HG03025 (cell line): Measurements from ENCODE around the gene HFE.

Experiments
- ATAC-seq: cut with Tn5 transposase; IDR thresholded peaks from one replicate; pipeline ENCODE4 v1.9.1; 2021; ENCODE audit warnings: mild to moderate bottlenecking, moderate library complexity; ENCODE audit not compliant: unreplicated experiment, low FRiP score

Gene HFE

GRCh38 chr6:26130581-26131249 lies 43.5 kb downstream of the HFE start:
- ATAC-seq = no peak

DNA sequence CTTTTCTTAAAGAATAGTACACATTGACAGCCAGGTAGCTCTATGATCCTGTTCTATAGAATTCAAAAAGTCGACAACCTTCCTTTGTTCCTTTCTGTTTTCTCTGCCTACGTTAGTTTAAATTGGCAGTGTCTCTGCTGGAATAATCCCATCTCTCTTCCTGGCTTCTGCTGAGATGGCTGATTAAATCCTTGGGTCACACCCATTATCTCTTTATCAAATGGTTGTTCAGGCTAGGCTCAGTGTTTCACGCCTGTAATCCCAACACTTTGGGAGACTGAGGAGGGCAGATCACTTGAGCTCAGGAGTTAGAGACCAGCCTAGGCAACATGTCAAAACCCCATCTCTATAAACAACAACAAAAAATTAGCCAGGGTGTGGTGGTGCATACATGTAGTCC lies 44.4 kb downstream of the HFE start:
- ATAC-seq = no peak

DNA sequence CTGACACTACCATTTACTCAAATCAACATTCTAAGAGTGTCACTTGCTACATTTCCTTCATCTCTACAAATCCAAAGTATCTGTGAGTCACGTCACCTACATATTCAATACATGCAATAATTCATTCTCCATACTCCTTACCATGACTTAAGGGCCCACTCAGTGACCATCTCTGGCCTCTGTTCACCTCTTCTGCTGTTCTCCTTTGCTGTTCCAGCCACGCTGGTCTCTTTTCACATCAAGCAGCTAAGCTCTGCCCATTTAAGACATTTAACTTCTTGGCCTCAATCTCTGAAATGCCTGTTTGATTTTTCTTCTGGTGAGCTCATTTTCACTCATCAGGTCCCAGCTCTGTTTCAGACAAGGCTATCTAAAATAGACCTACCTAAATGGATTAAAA lies 46.5 kb downstream of the HFE start:
- no peak for ATAC-seq

GRCh38 chr6:26136321-26136720 lies 49.1 kb downstream of the HFE start:
- ATAC-seq = no peak

- ATAC-seq = no peak
Observed at GRCh38 chr6:26140254-26140966, 53.2 kb downstream of the HFE start.

DNA sequence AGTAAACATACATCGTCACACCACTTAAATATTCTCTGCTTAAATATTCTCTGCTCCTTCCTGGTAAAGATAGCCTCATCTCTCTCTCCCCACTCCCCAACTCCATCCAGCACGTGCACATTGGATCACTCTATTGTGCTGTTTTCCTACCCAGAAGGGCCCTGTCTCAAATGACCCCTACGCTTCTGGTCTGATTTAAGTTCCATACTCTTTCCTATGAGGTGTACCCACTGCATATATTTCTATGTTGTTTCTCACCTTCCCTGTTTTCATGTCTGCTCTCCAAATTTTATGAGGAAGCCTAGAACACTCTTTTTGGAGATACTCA lies 53.7 kb downstream of the HFE start:
- ATAC-seq = no peak

DNA sequence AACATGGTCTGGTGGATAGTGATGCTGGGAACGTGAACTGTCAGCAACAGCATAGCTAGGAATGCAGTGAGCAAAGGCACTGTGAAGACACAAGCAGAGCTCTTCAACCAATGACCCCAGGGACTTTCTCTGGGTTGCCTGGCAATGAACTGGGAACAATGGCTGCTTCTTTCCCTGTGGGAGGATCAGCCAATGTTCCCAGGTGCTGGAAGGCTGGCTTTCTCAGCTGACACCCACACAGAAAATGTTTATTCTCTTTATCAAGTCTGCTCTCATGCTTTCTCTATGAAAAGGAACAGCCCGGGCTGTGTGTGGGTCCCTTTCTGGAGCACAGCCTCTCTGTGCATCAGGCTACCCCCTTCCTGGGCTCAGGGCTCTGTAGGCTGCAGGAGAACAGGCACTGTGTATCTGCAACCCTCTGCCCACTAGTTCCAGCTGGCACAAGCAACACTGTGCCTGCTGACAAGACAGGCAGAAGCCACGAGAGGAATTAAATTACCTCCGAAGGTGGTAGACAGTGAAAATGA lies 54.2 kb downstream of the HFE start:
- ATAC-seq = no peak

DNA sequence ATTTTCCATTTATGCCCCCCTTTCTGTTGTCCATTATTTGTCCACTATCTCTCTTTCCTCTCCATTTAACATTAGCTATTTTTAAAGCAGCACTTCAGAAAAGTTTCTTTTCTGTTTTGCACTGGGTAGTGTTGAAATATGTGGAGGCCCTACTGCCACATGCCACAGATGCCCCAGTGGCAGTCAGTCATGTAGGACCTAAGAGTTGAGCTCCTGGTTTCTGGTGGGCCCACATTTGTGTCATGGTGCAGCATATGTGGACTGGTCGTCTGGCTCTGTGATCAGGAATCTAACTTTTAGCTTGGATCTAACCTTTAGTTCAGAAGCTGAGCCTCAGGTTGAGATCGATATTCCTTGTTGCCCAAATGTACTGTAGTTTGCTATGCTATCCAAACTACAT lies 54.8 kb downstream of the HFE start:
- ATAC-seq = no peak
